IMR-90 (cell line): ENCODE results near the gene ZNF532. TPM values are rescaled to one million over a fixed set of nuclear protein-coding genes. Genes with fewer than 3 reads are reported as not detected.

Source experiments
- ATAC-seq: fragments of 200-7000 bp; cut with Tn5 transposase; 2 replicates; pipeline ENCODE4 v1.9.1; 2020; ENCODE audit warnings: low read depth, mild to moderate bottlenecking, moderate library complexity
- BruUV-seq: library from RNA; stranded (reverse); fragments of 400-500 nt; replicated peaks from 2 replicates; lab custom pipeline; 2021; lab: Mats Ljungman, UMichigan
- CTCF ChIA-PET: fragments of 300-600 bp; formaldehyde crosslinking; extraction: SDS; loops from one replicate; lab custom pipeline; 2021; ENCODE audit warnings: antibody characterized with exemption; lab: Yijun Ruan, JAX
- POLR2A ChIA-PET: fragments of 300-600 bp; sonication (Branson Sonifier 250); formaldehyde crosslinking; loops from one replicate; lab custom pipeline; 2022; ENCODE audit warnings: antibody characterized with exemption; ENCODE audit not compliant: unreplicated experiment; lab: Charles Lee
- DNase-seq: peaks from one replicate; pipeline ENCODE4 v3.0.0; 2013
- H2AFZ ChIP-seq: replicated peaks from 2 replicates; pipeline ENCODE3; 2013; ENCODE audit warnings: low read length, mild to moderate bottlenecking; ENCODE audit not compliant: poor library complexity
- H2AK5ac ChIP-seq: 2 replicates; pipeline ENCODE4 v1.6.1; 2013; ENCODE audit warnings: low read depth, low read length, inconsistent platforms
- H2AK9ac ChIP-seq: replicated peaks from 2 replicates; pipeline ENCODE3; 2013; ENCODE audit warnings: mild to moderate bottlenecking, low read depth, low read length, moderate library complexity; ENCODE audit not compliant: poor library complexity
- H2BK120ac ChIP-seq: 2 replicates; pipeline ENCODE4 v1.6.1; 2013; ENCODE audit warnings: low read depth, low read length, inconsistent platforms
- H2BK15ac ChIP-seq: 3 replicates; pipeline ENCODE4 v1.6.1; 2013; ENCODE audit warnings: low read depth, low read length, inconsistent platforms
- H2BK20ac ChIP-seq: 2 replicates; pipeline ENCODE4 v1.6.1; 2013; ENCODE audit warnings: low read depth, mild to moderate bottlenecking, inconsistent platforms, low read length, moderate library complexity
- H2BK5ac ChIP-seq: 2 replicates; pipeline ENCODE4 v1.6.1; 2013; ENCODE audit warnings: mild to moderate bottlenecking, low read depth, low read length, inconsistent platforms; ENCODE audit not compliant: poor library complexity, severe bottlenecking
- H3K14ac ChIP-seq: replicated peaks from 2 replicates; pipeline ENCODE4 v1.6.1; 2013; ENCODE audit warnings: low read depth, low read length, inconsistent platforms
- H3K18ac ChIP-seq: 2 replicates; pipeline ENCODE4 v1.6.1; 2013; ENCODE audit warnings: low read depth, low read length, control low read depth
- H3K23ac ChIP-seq: 2 replicates; pipeline ENCODE4 v1.6.1; 2013; ENCODE audit warnings: low read depth, low read length, inconsistent platforms
- H3K27ac ChIP-seq: 2 replicates; pipeline ENCODE4 v1.5.1; 2013; ENCODE audit warnings: mild to moderate bottlenecking, control low read depth, low read length; ENCODE audit not compliant: insufficient read depth
- H3K27me3 ChIP-seq: 2 replicates; pipeline ENCODE4 v1.6.1; 2013; ENCODE audit warnings: low read length; ENCODE audit not compliant: control insufficient read depth, insufficient read depth
- H3K36me3 ChIP-seq: 2 replicates; pipeline ENCODE4 v1.6.1; 2013; ENCODE audit warnings: low read length, mixed read lengths; ENCODE audit not compliant: control insufficient read depth, insufficient read depth
- H3K4ac ChIP-seq: 2 replicates; pipeline ENCODE4 v1.6.1; 2013; ENCODE audit warnings: low read depth, low read length, inconsistent platforms
- H3K4me1 ChIP-seq: 2 replicates; pipeline ENCODE4 v1.6.1; 2013; ENCODE audit warnings: low read length, mixed read lengths; ENCODE audit not compliant: control insufficient read depth, insufficient read depth
- H3K4me2 ChIP-seq: 2 replicates; pipeline ENCODE4 v1.6.1; 2013; ENCODE audit warnings: low read depth, mild to moderate bottlenecking, control low read depth, low read length, moderate library complexity
- H3K4me3 ChIP-seq: 2 replicates; pipeline ENCODE4 v1.5.1; 2013; ENCODE audit warnings: low read depth, mild to moderate bottlenecking, control low read depth, low read length, moderate library complexity; ENCODE audit not compliant: insufficient read depth
- H3K56ac ChIP-seq: 2 replicates; pipeline ENCODE4 v1.6.1; 2013; ENCODE audit warnings: low read length, inconsistent platforms; ENCODE audit not compliant: insufficient read depth; ENCODE audit errors: extremely low read depth
- H3K79me1 ChIP-seq, 2 experiments: 2 replicates each; pipeline ENCODE4 v1.6.1; 2013; ENCODE audit warnings: low read length in 2 of 2, inconsistent platforms in 1 of 2, low read depth in 1 of 2
- H3K9ac ChIP-seq: 2 replicates; pipeline ENCODE4 v1.6.1; 2013; ENCODE audit warnings: low read depth, low read length, control low read depth
- H3K9me1 ChIP-seq: 2 replicates; pipeline ENCODE4 v1.6.1; 2013; ENCODE audit warnings: low read length, inconsistent platforms; ENCODE audit not compliant: insufficient read depth
- H3K9me3 ChIP-seq: 2 replicates; pipeline ENCODE4 v1.6.1; 2013; ENCODE audit warnings: low read length; ENCODE audit not compliant: control insufficient read depth, insufficient read depth
- H4K20me1 ChIP-seq: 2 replicates; pipeline ENCODE4 v1.6.1; 2013; ENCODE audit warnings: low read length, inconsistent platforms; ENCODE audit not compliant: insufficient read depth
- H4K5ac ChIP-seq: 2 replicates; pipeline ENCODE4 v1.6.1; 2013; ENCODE audit warnings: mild to moderate bottlenecking, low read depth, low read length, control low read depth
- H4K8ac ChIP-seq, 2 experiments: 2 replicates each; pipeline ENCODE4 v1.6.1; 2013; ENCODE audit warnings: low read depth in 2 of 2, low read length in 2 of 2, control low read depth in 1 of 2, inconsistent platforms in 1 of 2
- H4K91ac ChIP-seq: 2 replicates; pipeline ENCODE4 v1.6.1; 2013; ENCODE audit warnings: low read depth, low read length, inconsistent platforms; ENCODE audit not compliant: insufficient read depth
- BHLHE40 ChIP-seq: fragments of 150-350 bp; IDR thresholded peaks from 2 replicates; pipeline ENCODE4 v1.6.1; 2016; ENCODE audit warnings: mild to moderate bottlenecking, low read depth, low read length
- CEBPB ChIP-seq: IDR thresholded peaks from 2 replicates; pipeline ENCODE4 v1.6.1; 2012; ENCODE audit warnings: low read depth, low read length, improper control_type of control experiment
- CHD1 ChIP-seq: IDR thresholded peaks from 2 replicates; pipeline ENCODE4 v1.6.1; 2012; ENCODE audit warnings: low read depth, low read length, improper control_type of control experiment
- FOS ChIP-seq: fragments of 150-350 bp; IDR thresholded peaks from 2 replicates; pipeline ENCODE4 v1.6.1; 2016; ENCODE audit warnings: low read depth, low read length
- MAZ ChIP-seq: IDR thresholded peaks from 2 replicates; pipeline ENCODE4 v1.6.1; 2012; ENCODE audit warnings: low read depth, mild to moderate bottlenecking, low read length, improper control_type of control experiment, moderate library complexity, borderline replicate concordance
- MXI1 ChIP-seq: IDR thresholded peaks from 2 replicates; pipeline ENCODE4 v1.6.1; 2012; ENCODE audit warnings: low read depth, mild to moderate bottlenecking, low read length, moderate library complexity, borderline replicate concordance
- NFE2L2 ChIP-seq: fragments of 150-350 bp; IDR thresholded peaks from 2 replicates; pipeline ENCODE4 v1.6.1; 2016; ENCODE audit warnings: low read depth, mild to moderate bottlenecking, low read length
- POLR2A ChIP-seq: IDR thresholded peaks from 2 replicates; pipeline ENCODE4 v1.6.1; 2012; ENCODE audit warnings: mild to moderate bottlenecking, low read depth, low read length
- RAD21 ChIP-seq: IDR thresholded peaks from 2 replicates; pipeline ENCODE4 v1.6.1; 2012; ENCODE audit warnings: low read length, improper control_type of control experiment
- RCOR1 ChIP-seq: IDR thresholded peaks from 2 replicates; pipeline ENCODE4 v1.6.1; 2012; ENCODE audit warnings: mild to moderate bottlenecking, low read length, improper control_type of control experiment; ENCODE audit not compliant: insufficient replicate concordance
- RFX5 ChIP-seq: IDR thresholded peaks from 2 replicates; pipeline ENCODE4 v1.8.0; 2012; ENCODE audit warnings: low read depth, mild to moderate bottlenecking, low read length, moderate library complexity
- SMC3 ChIP-seq: fragments of 150-350 bp; IDR thresholded peaks from 2 replicates; pipeline ENCODE4 v1.6.1; 2016; ENCODE audit warnings: low read depth, mild to moderate bottlenecking, antibody characterized with exemption, low read length, moderate library complexity
- WGBS, 2 experiments: methylation state at CpG; one replicate each; pipeline versions ENCODE4 v1.1.5 to v1.1.7; 2013; ENCODE audit warnings: missing lambda C conversion rate in 2 of 2; ENCODE audit not compliant: insufficient read length in 1 of 2; ENCODE audit errors: extremely low coverage in 2 of 2; 5-methylcytosine and 5-hydroxymethylcytosine counted together
- dilution Hi-C: fragments of 300-500 bp; cut with HindIII; formaldehyde crosslinking; loops from one replicate; pipeline ENCODE4 v1.14.3; 2018; ENCODE audit warnings: low sequenced_read_pairs; ENCODE audit not compliant: unreplicated experiment
- in situ Hi-C: fragments of 300-500 bp; cut with MboI; formaldehyde crosslinking; loops from 3 replicates; pipeline ENCODE4 v1.14.3; 2019; ENCODE audit warnings: low sequenced_read_pairs, inconsistent platforms, mixed read lengths
- intact Hi-C: fragments of 100-400 bp; cut with micrococcal nuclease; formaldehyde crosslinking; loops from 2 replicates; pipeline ENCODE4 v1.10.0; 2022
- polyA plus RNA-seq, 3 experiments: library from polyadenylated mRNA; depleted of rRNA; stranded (reverse); fragments of >200 nt; gene quantifications; 2 replicates each; pipeline ENCODE4 v1.2.3, GENCODE V29; 2012; ENCODE audit warnings: low replicate concordance in 1 of 3
- total RNA-seq: library from RNA; depleted of rRNA; stranded (reverse); fragments of >200 nt; gene quantifications from 2 replicates; pipeline ENCODE4 v1.2.3, GENCODE V29; 2012

Gene ZNF532
- total and polyA plus RNA-seq, 2 of the 4 experiments (the other 2 are of a cell fraction), result 29.9 to 45.8 TPM

DNA sequence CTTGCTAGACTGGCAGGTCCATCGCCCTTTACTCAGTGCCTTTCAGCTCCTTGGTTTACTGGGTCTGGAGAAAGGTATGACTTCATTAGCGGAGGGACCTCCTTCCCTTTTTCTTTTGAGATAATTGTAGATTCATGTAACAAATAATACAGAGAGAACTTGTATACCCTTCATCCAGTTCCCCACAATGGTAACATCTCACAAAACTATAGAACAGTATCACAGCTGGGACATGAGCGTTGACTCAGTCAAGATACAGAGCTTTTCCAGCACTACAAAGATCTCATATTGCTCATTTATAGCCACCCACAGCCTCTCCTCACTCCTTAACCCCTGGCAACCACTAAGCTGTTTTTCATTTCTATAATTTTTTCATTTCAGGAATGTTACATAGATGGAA, 59.8 kb downstream of the ZNF532 start:
- H3K4me2 ChIP-seq, result no peak overlapping the region
- H3K18ac ChIP-seq, result no peak overlapping the region
- 0 out of 2 replicates have a peak, but pooled peaks cover 3% of the 10 kb centered on the region for H3K9me3 ChIP-seq
- intact Hi-C loops (no loop called here), in situ Hi-C loops (no loop called here), dilution Hi-C loops (no loop called here)
- no peak overlapping the region for H2BK5ac ChIP-seq
- H3K23ac ChIP-seq, result no peak overlapping the region
- H3K4me3 ChIP-seq, result no peak overlapping the region
- no peak overlapping the region for H3K14ac ChIP-seq
- peaks cover 24% of the 10 kb centered on the region for H3K36me3 ChIP-seq
- H3K56ac ChIP-seq, result no peak overlapping the region
- H3K79me1 ChIP-seq, result peaks cover 48 to 84% of the 10 kb centered on the region in 2 experiments
- H2AFZ ChIP-seq, result no peak overlapping the region
- H2AK9ac ChIP-seq, result no peak overlapping the region
- H3K9ac ChIP-seq, result no peak overlapping the region
- POLR2A ChIA-PET, result no interaction called here
- CTCF ChIA-PET, result no interaction called here
- H3K27me3 ChIP-seq, result no peaks in the 10 kb centered on the region
- no CpG with 5 or more reads among the region's 3 CpGs for WGBS, 2 experiments
- peaks cover 12% of the 10 kb centered on the region; the same call in 1 of the 2 replicates for H4K20me1 ChIP-seq
- H2BK15ac ChIP-seq, result no peak overlapping the region
- peaks cover 15% of the 10 kb centered on the region for H3K9me1 ChIP-seq
- H4K5ac ChIP-seq, result no peak overlapping the region
- H2BK120ac ChIP-seq, result no peak overlapping the region
- H3K4ac ChIP-seq, result no peak overlapping the region
- TF ChIP-seq SMC3, result no peak
- no peak for TF ChIP-seq POLR2A
- TF ChIP-seq FOS, result no peak
- no peak for TF ChIP-seq BHLHE40
- no peak for TF ChIP-seq CHD1
- TF ChIP-seq MXI1, result no peak
- no peak for TF ChIP-seq RFX5
- TF ChIP-seq CEBPB, result no peak
- no peak for TF ChIP-seq RCOR1
- TF ChIP-seq MAZ, result no peak
- TF ChIP-seq NFE2L2, result no peak
- no peak for TF ChIP-seq RAD21
- H2AK5ac ChIP-seq, result no peak overlapping the region
- H3K27ac ChIP-seq, result no peak overlapping the region
- ATAC-seq (no peak), DNase-seq (no peak)
- peaks cover 8% of the 10 kb centered on the region for H3K4me1 ChIP-seq
- H4K8ac ChIP-seq, result no peak overlapping the region
- no peak overlapping the region for H2BK20ac ChIP-seq
- H4K91ac ChIP-seq, result no peak overlapping the region
- BruUV-seq, result no TSS peak
